Measurements from ENCODE around the gene ARHGEF10L.
A peak's percentile ranks its signal among the peaks of the same experiment; 100 is the strongest.

ARHGEF10L gene

GRCh38 chr1:17640975-17641374, 101.5 kb downstream of the ARHGEF10L start:
- DNase-seq = no peak

- DNase-seq = no peak
Measured at GRCh38 chr1:17642169-17642568, 102.7 kb downstream of the ARHGEF10L start.

GRCh38 chr1:17642943-17643342, 103.4 kb downstream of the ARHGEF10L start:
- no peak for DNase-seq

- no peak for DNase-seq
Measured at GRCh38 chr1:17643861-17644703, 104.6 kb downstream of the ARHGEF10L start.

- DNase-seq = no peak
Measured at GRCh38 chr1:17645068-17645911, 105.8 kb downstream of the ARHGEF10L start.

- DNase-seq = no peak
Measured at GRCh38 chr1:17646444-17647280, 107.2 kb downstream of the ARHGEF10L start.

GRCh38 chr1:17648457-17649145, 109.1 kb downstream of the ARHGEF10L start:
- DNase-seq = no peak

- no peak for DNase-seq
Measured at GRCh38 chr1:17649371-17650106, 110.0 kb downstream of the ARHGEF10L start.

- no peak for DNase-seq
Measured at GRCh38 chr1:17653276-17653675, 113.8 kb downstream of the ARHGEF10L start.

GRCh38 chr1:17653728-17654351, 114.3 kb downstream of the ARHGEF10L start:
- peak; percentile 30 for DNase-seq

- no peak for DNase-seq
Measured at GRCh38 chr1:17654519-17654918, 115.0 kb downstream of the ARHGEF10L start.

GRCh38 chr1:17655169-17655568, 115.7 kb downstream of the ARHGEF10L start:
- no peak for DNase-seq

GRCh38 chr1:17655922-17656321, 116.4 kb downstream of the ARHGEF10L start:
- DNase-seq = no peak

GRCh38 chr1:17657436-17657835, 117.9 kb downstream of the ARHGEF10L start:
- DNase-seq = no peak

- no peak for DNase-seq
Measured at GRCh38 chr1:17658837-17659236, 119.3 kb downstream of the ARHGEF10L start.

- peak; percentile 47 for DNase-seq
Measured at GRCh38 chr1:17661546-17662157, 122.2 kb downstream of the ARHGEF10L start.

- DNase-seq = no peak
Measured at GRCh38 chr1:17662296-17662695, 122.8 kb downstream of the ARHGEF10L start.

- no peak for DNase-seq
Measured at GRCh38 chr1:17662786-17663185, 123.3 kb downstream of the ARHGEF10L start.

- no peak for DNase-seq
Measured at GRCh38 chr1:17663646-17664045, 124.1 kb downstream of the ARHGEF10L start.

GRCh38 chr1:17664322-17664721, 124.8 kb downstream of the ARHGEF10L start:
- DNase-seq = no peak

- no peak for DNase-seq
Measured at GRCh38 chr1:17665054-17665453, 125.6 kb downstream of the ARHGEF10L start.

All from activated CD8-positive, alpha-beta memory T cell treated with anti-CD3 and anti-CD28 coated beads, Interleukin-2, amount 50 U/mL, for 4 hours (primary cell).